ENCODE data around the gene LYSMD2. TPM values are rescaled to one million over a fixed set of nuclear protein-coding genes. Genes with fewer than 3 reads are reported as not detected.

Gene LYSMD2
- total RNA-seq, 1 donor from 2014 or later: 4.2 TPM

DNA sequence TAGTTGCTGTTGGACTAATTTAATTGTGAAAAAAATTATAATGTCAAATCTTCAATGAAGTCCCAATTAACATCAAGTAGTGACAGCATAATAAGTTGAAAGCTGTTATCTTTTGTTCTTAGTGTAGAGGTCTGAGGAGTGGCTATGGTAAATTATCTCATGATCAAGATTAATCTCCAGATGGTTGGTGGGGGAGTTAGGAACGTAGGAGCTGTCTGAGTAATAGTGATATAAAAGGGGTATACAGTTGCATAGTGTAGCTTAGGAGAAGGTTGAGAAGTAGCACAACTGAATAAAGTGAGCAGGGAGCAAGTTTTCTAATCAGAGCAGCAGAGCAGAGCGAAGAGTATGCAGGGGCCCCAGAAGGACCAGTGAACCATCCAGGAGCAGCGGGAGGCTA is 33.4 kb upstream of the LYSMD2 start:
- H3K36me3 ChIP-seq (ENCODE audit: control insufficient read depth, insufficient read depth, low read length): no peaks in the 10 kb centered on the region
- H3K27me3 ChIP-seq (ENCODE audit: control insufficient read depth, insufficient read depth, low read length): no peaks in the 10 kb centered on the region
- no peak for TF ChIP-seq CTCF (IDR thresholded peaks at IDR 0.05; ENCODE audit: insufficient read depth, low read length, severe bottlenecking)
- H3K4me3 ChIP-seq (ENCODE audit: low read depth, low read length): no peak overlapping the region
- no peak for DNase-seq (ENCODE audit: low read depth)
- no peak for FAIRE-seq

DNA sequence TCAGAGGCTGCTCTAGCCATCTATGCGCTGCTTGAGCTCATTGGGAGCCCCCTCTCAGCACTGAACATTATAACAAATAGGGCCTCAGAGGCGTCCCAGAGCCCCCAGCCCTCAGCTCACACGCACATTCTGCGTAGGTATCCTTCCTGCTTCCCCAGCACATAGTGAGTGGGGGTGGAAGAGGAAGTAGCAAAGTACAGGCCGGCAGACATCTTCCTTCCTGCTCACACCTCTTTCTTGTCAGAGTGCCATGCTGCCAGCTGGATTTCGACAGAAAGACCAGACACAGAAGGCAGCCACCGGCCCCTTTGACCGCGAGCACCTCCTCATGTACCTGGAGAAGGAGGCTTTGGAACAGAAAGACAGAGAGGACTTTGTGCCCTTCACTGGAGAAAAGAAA is 30.6 kb upstream of the LYSMD2 start:
- H3K36me3 ChIP-seq (ENCODE audit: control insufficient read depth, insufficient read depth, low read length): no peaks in the 10 kb centered on the region
- no peak for DNase-seq (ENCODE audit: low read depth)
- no peak overlapping the region for H3K4me3 ChIP-seq (ENCODE audit: low read depth, low read length)
- no peak for FAIRE-seq
- no peaks in the 10 kb centered on the region for H3K27me3 ChIP-seq (ENCODE audit: control insufficient read depth, insufficient read depth, low read length)
- no peak for TF ChIP-seq CTCF (IDR thresholded peaks at IDR 0.05; ENCODE audit: insufficient read depth, low read length, severe bottlenecking)

DNA sequence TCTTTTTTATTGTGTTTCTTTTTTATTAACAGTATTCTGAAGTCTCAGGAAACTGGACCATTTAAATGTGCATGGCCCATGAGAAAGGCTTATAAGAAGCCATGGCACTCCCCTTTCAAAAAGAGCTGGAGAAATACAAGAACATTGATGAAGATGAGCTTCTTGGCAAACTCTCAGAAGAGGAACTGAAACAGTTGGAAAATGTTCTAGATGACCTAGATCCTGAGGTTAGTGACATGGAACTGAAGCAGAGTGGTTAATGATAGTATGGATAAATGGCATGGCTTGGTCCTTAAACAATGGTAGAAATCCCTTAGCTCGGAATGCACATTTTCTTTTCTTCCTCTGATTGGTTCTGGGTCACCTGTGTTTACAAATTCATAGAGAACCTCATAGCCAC is 28.9 kb upstream of the LYSMD2 start:
- TF ChIP-seq CTCF (IDR thresholded peaks at IDR 0.05; ENCODE audit: insufficient read depth, low read length, severe bottlenecking): no peak
- no peak overlapping the region for H3K4me3 ChIP-seq (ENCODE audit: low read depth, low read length)
- H3K36me3 ChIP-seq (ENCODE audit: control insufficient read depth, insufficient read depth, low read length): no peaks in the 10 kb centered on the region
- H3K27me3 ChIP-seq (ENCODE audit: control insufficient read depth, insufficient read depth, low read length): no peaks in the 10 kb centered on the region
- DNase-seq (ENCODE audit: low read depth) (no peak), FAIRE-seq (no peak)

DNA sequence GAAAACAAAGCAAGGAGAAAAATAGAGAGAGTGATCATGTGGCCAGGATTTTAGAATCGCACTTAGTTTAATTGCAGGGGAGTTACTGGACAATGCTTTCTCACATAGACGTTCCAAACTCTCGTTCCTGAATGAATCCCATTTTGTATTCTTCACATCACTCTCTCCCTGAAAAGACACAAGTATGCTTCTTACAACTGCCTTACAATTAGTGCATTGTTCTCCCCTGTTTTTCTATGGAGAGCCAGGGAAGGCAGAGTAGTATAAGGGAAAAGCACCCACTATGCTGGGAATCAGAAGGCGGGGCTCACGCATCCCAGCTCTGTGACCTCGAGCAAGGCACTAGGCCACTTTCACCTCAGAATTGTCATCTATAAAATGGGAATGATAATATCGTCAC is 28.3 kb upstream of the LYSMD2 start:
- TF ChIP-seq CTCF (IDR thresholded peaks at IDR 0.05; ENCODE audit: insufficient read depth, low read length, severe bottlenecking): no peak
- H3K36me3 ChIP-seq (ENCODE audit: control insufficient read depth, insufficient read depth, low read length): no peaks in the 10 kb centered on the region
- no peak for FAIRE-seq
- no peak for DNase-seq (ENCODE audit: low read depth)
- no peak overlapping the region for H3K4me3 ChIP-seq (ENCODE audit: low read depth, low read length)
- no peaks in the 10 kb centered on the region for H3K27me3 ChIP-seq (ENCODE audit: control insufficient read depth, insufficient read depth, low read length)

GRCh38 chr15:51760805-51761204 is 23.4 kb upstream of the LYSMD2 start:
- DNase-seq (ENCODE audit: low read depth) (no peak), FAIRE-seq (no peak)
- TF ChIP-seq CTCF (IDR thresholded peaks at IDR 0.05; ENCODE audit: insufficient read depth, low read length, severe bottlenecking): no peak
- Histone ChIP-seq H3K27me3 (ENCODE audit: control insufficient read depth, insufficient read depth, low read length) (no peaks in the 10 kb centered on the region), H3K4me3 (ENCODE audit: low read depth, low read length) (no peak overlapping the region), H3K36me3 (ENCODE audit: control insufficient read depth, insufficient read depth, low read length) (no peaks in the 10 kb centered on the region)

DNA sequence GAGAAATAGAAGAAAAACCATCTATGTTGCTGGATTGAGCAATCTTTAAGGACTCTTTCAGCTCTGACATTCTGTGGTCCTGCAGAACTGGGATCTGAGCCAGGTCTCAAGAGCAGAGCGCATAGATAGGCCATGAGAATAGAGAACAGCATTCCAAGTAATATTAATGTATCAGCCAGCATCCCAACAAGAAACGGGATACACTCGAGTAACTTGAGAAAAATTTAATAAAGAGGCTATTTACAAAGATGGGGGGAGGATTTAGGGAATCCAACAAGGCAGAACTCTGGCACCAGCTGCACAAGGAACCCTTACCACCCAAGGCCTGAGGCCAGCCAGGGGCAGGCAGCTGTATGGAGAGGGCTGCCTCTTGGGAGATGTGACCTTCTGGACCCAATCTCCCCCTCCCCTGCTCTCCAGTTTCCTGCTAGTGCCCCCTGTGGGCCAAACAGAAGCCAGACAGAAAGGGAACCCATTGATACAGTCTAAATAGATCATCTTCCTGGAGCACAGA is 22.2 kb upstream of the LYSMD2 start:
- no peaks in the 10 kb centered on the region for H3K36me3 ChIP-seq (ENCODE audit: control insufficient read depth, insufficient read depth, low read length)
- H3K27me3 ChIP-seq (ENCODE audit: control insufficient read depth, insufficient read depth, low read length): no peaks in the 10 kb centered on the region
- H3K4me3 ChIP-seq (ENCODE audit: low read depth, low read length): no peak overlapping the region
- no peak for TF ChIP-seq CTCF (IDR thresholded peaks at IDR 0.05; ENCODE audit: insufficient read depth, low read length, severe bottlenecking)
- DNase-seq (ENCODE audit: low read depth): peak; percentile 48
- no peak for FAIRE-seq

All from bronchial epithelial cell (primary cell).